SK-N-SH treated with all-trans-retinoic acid at 6 μM for 48 hours (cell line): ENCODE results near the gene ADARB2.

Experiments
- ARNTL ChIP-seq: fragments of 450-650 bp; formaldehyde crosslinking; IDR thresholded peaks from 2 replicates; pipeline ENCODE4 v1.5.0; 2020; ENCODE audit warnings: low read depth, mild to moderate bottlenecking, moderate library complexity, borderline replicate concordance
- BACH2 ChIP-seq: fragments of 250-450 bp; sonication (Bioruptor Pico); IDR thresholded peaks from 2 replicates; pipeline ENCODE4 v1.9.0; 2021; ENCODE audit warnings: mild to moderate bottlenecking, borderline replicate concordance
- CSDC2 ChIP-seq: fragments of 250-450 bp; sonication (Bioruptor Pico); IDR thresholded peaks from 2 replicates; pipeline ENCODE4 v1.5.0; 2020; ENCODE audit warnings: mild to moderate bottlenecking, moderate library complexity
- ISL1 ChIP-seq: fragments of 250-450 bp; sonication (Bioruptor Pico); IDR thresholded peaks from 2 replicates; pipeline ENCODE4 v2.1.2; 2022; ENCODE audit warnings: mild to moderate bottlenecking, moderate library complexity
- TF ChIP-seq, protein P1 (sequence below): fragments of 250-450 bp; sonication (Bioruptor Pico); IDR thresholded peaks from 2 replicates; pipeline ENCODE4 v1.8.0; 2020; ENCODE audit warnings: mild to moderate bottlenecking, moderate library complexity, borderline replicate concordance

DNA sequence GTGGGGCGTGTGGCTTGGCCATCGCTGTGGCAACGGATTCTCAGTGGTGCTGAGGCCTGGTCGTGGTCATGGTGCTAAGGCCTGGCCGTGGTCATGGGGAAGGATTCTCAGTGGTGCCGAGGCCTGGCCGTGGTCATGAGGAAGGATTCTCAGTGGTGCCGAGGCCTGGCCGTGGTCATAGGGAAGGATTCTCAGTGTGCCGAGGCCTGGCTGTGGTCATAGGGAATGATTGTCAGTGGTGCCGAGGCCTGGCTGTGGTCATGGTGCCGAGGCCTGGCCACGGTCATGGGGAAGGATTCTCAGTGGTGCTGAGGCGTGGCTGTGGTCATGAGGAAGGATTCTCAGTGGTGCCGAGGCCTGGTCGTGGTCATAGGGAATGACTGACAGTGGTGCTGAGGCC lies 327.9 kb downstream of the ADARB2 start:
- TF ChIP-seq BACH2 (no peak), ISL1 (CRISPR knock-in tag) (no peak), ARNTL (no peak), CSDC2 (CRISPR knock-in tag) (no peak)
- TF ChIP-seq, protein P1, sequence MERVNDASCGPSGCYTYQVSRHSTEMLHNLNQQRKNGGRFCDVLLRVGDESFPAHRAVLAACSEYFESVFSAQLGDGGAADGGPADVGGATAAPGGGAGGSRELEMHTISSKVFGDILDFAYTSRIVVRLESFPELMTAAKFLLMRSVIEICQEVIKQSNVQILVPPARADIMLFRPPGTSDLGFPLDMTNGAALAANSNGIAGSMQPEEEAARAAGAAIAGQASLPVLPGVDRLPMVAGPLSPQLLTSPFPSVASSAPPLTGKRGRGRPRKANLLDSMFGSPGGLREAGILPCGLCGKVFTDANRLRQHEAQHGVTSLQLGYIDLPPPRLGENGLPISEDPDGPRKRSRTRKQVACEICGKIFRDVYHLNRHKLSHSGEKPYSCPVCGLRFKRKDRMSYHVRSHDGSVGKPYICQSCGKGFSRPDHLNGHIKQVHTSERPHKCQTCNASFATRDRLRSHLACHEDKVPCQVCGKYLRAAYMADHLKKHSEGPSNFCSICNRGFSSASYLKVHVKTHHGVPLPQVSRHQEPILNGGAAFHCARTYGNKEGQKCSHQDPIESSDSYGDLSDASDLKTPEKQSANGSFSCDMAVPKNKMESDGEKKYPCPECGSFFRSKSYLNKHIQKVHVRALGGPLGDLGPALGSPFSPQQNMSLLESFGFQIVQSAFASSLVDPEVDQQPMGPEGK (CRISPR knock-in tag): no peak
